22Rv1 (cell line): ENCODE results near the gene RET.

ENCODE experiments used
- CTCF ChIP-seq: fragments of 450-650 bp; IDR thresholded peaks from 2 replicates; pipeline ENCODE4 v1.5.1; 2017; ENCODE audit warnings: mild to moderate bottlenecking
- ZFX ChIP-seq: fragments of 450-650 bp; IDR thresholded peaks from 2 replicates; pipeline ENCODE4 v1.6.1; 2017; ENCODE audit warnings: antibody characterized with exemption, borderline replicate concordance

- no peak for TF ChIP-seq CTCF
- TF ChIP-seq ZFX, result no peak
These were observed 57.4 kb downstream of the RET start for GRCh38 chr10:43134126-43134905.
